AG08396 (cell line): ENCODE measurements around the gene SLC12A4.
"Not testable (repeated sequence)": the region's sequence is repeated elsewhere in the genome, so short reads cannot be mapped to it uniquely, and the experiment has no call there.

Experiments
- DNase-seq: peaks from one replicate; pipeline ENCODE4 v3.0.0; 2012; ENCODE audit warnings: low spot score, mixed read lengths

SLC12A4 gene

DNA sequence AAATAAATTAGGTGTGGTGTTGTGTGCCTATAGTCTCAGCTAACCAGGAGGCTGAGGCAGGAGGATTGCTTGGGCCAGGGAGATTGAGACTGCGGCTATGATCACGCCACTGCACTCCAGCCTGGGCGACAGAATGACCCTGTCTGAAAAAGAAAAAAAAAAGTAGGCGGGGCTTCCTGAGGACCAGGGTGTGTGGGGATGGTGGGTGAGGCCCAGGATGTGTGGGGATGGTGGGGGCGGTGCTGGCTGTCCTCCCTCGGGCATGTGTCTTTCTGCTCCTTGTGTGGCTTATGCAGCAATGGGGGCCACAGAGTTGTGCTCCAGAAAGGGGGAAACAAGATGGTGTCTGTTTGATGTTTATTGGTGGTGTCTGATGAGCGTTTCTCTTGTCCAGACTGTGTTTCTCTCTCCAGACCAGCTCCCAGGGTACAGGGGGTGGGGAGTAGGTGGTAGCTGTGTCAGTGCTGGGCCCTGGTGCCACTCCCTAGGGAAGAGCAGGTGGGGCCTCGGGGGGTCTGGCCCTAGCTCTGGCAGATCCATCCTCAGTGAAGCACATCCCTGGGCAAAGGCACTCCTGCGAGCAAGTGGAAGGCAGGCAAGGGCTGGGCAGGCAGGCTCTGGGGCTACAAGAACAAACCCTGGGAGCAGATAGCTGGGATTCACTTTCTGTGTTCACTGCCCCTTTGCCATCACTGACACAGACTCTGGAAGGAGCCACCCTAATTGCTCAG is 26.8 kb downstream of the SLC12A4 start:
- DNase-seq = no peak

GRCh38 chr16:67940446-67941089 is 27.9 kb downstream of the SLC12A4 start:
- no peak for DNase-seq

DNA sequence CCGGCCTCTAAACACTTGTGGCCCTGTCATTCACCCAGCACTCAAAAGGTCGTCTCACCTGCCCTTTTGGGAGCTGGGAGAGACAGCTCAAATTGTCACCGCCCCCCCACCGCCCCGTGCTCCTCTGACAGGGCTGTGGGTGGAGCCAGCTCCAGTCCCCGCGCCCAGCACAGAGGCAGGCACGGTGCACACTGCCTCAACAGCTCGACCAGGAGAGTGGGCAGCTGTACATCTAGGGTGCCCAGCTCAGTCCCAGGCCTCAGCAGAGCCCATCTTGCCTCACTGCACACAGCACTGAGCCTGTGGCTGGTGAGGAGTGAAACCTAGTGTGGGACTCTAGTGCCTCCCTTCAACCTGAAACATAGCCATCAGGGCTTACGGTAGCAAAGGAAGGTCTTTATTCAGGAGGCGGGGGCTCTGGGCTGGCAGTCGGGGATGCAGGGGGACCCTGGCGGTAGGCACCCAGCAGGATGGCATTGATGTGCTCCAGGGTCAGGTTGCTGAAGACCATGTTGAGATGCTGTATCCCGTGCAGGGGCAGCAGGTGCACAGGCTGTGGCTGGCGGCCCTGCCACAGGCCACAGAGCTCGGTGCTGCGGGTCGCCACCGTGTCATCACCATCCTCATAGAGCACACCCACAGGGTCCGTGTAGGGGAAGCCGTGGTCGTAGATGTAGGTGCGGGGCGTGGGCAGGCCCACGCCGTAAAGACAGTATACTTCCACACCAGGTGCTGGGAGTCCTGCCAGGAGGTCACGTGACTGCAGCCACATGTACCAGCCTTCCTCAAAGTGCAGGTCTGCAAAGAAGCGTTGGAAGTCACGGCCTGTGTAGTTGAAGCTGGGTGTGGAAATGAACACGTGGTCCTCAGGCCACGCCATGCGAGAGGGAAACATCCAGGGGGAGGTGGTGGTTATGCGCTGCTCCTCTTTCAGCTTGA is 28.7 kb downstream of the SLC12A4 start:
- no peak for DNase-seq

GRCh38 chr16:67937713-67938112 is 30.7 kb downstream of the SLC12A4 start:
- not testable (repeated sequence) for DNase-seq

DNA sequence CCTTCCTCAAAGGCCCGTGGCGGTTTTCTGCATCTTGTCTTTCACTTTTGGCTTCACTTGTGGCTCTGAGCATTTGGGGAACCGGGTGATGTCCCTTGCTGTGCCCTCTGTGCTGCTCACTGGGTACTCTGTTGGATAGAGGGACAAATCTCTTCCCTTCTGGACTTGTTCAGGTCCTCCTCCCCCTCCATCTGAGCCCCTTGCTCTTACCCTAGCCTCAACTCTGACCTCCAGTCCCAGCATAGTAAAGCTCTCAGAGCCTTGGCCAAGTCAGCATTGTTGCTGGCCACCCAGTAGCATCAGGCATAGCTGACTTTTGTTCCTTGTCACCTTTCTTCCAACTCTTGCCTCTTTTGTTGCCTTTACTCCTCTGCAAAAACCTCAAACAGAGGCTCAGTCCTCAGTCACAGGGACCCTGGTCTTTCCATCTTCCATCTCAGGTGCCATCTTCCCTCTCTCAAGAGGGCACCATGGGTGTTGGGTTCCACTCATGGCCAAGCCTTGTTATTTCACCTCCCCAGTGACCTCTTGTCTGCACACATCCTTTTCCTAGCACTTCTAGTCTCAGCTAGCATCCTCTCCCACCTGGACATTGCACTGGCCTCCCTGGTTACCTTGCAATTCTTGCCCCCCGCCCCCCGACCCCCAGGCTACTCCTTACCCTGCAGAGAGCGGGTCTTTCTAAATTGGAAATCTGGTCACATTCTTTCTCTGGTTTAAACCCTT is 31.4 kb downstream of the SLC12A4 start:
- no peak for DNase-seq

DNA sequence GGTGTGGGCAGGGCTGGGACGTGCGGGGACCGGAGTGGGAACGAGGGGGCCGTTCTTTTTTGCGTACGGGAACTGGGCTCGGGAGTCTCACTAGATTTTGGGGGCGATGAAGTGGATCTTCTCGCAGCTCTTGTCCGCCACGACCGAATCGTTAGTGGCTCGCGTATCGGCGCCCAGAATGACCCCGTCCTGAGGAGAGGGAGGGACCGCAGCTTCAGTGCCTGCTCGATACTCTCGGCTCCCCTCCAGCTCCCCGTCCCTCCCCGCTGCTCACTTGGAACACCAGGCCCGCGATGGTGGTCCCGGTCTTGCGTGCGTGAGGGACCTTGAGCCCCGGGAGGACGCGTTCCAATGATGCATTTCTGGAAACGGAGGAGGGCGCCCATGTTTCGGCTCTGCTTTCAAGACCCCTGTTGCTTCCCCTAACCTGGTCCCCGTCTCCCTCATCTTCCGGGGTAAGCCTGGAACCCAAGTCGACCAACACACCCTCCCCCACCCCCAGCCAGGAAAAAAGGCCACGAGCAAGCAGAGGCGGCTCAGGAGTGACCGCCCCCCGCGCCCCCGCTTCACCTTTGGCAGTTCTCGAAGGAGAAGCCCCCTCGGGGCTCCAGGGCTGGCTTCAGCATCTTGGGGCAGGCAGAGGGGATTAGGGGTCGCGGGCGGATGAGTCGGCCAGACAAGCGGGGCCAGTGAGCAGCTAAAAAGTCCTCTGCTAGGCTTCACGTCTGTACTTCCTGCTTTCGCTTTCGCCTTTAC is 32.1 kb downstream of the SLC12A4 start, which contains the start of gene PSMB10:
Gene PSMB10 (minus strand): TSS at position 727 of the 756 bp plus-strand sequence. CDS start 101 bp downstream, at position 626.
- DNase-seq = peak; percentile 79

- peak; percentile 94 for DNase-seq
These were observed 32.9 kb downstream of the SLC12A4 start for GRCh38 chr16:67935402-67936123.

DNA sequence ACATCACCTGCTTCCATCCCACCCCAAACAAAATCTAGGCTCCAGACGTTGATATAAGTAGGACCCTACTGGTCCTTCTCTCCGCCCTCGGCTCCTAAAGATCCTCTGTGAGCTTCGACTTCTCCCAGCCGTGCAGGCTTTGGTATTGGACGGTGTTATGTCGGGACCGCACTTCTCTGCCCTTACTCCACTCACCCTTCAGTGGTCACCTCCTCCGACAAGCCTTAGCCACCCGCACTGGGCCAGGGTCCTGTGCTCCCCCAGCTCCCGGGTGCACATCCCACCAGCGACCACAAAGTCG is 33.4 kb downstream of the SLC12A4 start:
- no peak for DNase-seq

DNA sequence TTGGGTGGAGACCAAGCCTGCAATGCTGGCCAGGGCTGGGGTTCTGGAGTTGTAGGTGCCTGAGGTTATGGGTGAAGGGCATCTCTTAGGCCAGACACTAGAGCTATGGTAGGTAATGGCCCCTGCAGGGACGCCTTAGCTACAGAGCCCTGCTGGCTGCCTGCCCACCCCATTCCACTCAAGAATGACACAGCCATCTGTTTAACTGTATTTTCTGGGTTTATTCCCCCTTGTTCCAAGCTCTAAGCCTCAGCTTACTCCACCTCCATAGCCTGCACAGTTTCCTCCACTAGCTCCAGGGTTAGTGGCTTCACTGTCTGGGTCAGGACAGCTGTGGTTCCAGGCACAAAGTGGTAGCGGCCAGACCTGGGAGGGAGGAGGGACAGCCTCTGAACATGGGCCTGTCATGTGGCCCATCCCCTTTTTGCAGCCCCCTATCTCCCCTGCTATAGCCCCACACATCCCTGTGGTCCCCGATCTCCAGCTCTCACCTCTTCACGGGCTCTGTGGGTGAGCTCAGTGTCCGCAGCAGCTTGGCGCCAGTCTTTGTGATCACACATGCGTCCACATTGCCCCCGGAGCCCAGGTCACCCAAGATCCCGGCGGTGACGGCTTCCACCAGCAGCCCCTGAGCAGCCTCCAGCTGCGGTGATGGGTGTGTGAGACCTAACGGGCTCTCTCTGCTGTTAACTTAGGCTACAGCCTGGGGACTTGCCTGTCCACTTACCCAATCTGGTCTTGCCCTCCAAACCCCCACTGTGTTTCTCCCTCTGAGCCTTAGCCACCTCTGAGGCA is 33.9 kb downstream of the SLC12A4 start:
- no peak for DNase-seq

DNA sequence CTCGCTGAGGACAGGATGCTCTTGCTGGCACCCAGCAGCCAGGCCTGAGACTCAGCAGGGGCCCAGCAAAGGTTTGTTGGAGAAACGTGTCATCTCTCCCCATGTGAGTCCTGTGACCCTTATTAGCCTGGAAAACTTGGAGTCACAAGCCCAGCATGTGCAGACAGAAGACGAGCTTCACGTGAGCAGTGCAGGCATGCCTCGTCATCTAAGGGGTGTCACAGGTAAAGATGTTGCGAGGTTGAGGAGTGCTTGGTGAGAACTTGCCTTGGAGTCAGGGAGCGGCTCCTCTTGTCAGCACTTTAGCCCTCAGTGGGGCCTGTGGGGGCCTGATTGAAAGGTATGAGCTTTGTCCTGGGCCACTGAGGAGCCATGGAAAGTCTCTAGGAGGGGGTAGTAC is 34.6 kb downstream of the SLC12A4 start:
- DNase-seq = no peak

DNA sequence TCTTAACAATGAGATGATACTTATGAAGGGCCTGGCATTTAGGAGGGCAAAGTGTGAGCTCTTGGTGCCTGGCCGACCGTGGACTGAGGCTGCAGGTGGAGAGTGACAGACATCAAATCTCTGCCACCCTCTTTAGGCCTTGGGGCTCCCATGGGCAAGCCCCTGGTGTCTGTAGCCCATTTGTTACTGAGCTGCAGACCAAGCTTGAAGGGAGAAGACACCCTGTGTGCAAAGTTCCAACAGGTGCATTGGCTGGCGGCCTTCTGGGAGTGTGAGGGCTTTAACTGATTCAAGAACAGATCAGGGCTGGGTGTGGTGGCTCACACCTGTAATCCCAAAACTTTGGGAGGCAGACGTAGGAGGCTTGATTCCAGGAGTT is 36.0 kb downstream of the SLC12A4 start:
- no peak for DNase-seq

DNA sequence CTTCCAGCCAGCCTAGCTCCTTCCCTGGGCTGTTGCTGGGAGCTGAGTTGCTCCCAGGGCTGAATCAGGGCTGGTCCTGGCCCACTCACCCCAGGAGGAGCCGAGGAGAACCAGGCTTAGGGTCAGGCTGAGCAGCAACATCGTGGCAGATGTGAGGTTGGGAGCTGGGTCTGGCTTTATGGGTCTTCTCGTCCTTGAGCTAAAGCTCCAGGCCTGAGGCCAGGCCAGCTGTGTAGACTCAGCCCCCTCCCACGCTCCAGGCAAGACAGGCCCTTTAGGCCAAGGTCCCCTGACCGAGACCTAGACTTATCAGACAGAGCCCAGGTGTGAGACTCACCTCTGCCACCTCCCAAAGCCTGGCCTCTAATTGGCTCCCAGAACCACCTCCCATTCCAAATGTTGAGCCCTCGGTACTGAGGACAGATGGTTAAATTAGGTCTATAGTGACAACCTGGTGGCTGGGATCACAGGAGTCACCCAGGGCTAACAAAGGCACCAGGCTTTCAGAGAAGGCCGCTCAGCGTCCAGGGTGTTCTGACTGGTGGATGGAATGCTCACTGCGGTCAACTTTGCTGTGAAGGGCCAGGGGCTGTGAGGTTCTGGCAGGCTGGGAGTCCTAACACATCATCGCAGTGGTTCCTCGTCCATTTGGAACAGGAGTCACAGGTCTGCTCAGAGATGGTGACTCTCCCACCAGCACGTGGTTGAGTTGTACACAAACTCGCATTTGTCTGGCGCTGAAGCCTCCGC is 36.5 kb downstream of the SLC12A4 start, which contains the start of gene CTRL:
Gene CTRL (minus strand): TSS at position 151 of the 750 bp plus-strand sequence. CDS start 10 bp downstream, at position 141.
- DNase-seq = no peak

- no peak for DNase-seq
These were observed 37.7 kb downstream of the SLC12A4 start for GRCh38 chr16:67930678-67931211.

GRCh38 chr16:67930191-67930590 is 38.2 kb downstream of the SLC12A4 start:
- DNase-seq = no peak

GRCh38 chr16:67928561-67929364 is 39.7 kb downstream of the SLC12A4 start:
- DNase-seq = peak; percentile 80

DNA sequence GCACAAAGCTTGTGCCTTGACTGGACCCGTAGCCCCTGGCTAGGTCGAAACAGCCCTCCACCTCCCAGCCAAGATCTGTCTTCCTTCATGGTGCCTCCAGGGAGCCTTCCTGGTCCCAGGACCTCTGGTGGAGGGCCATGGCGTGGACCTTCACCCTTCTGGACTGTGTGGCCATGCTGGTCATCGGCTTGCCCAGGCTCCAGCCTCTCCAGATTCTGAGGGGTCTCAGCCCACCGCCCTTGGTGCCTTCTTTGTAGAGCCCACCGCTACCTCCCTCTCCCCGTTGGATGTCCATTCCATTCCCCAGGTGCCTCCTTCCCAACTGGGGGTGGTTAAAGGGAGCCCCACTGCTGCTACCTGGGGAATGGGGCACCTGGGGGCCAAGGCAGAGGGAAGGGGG is 40.3 kb downstream of the SLC12A4 start:
- DNase-seq = no peak

GRCh38 chr16:67927131-67927941 is 41.1 kb downstream of the SLC12A4 start:
- no peak for DNase-seq
